LNCaP clone FGC (cell line): ENCODE data around the gene TBC1D16.
A peak's percentile ranks its signal among the peaks of the same experiment; 100 is the strongest.

Source experiments
- DNase-seq: peaks from one replicate; pipeline ENCODE4 v3.0.0-alpha.2; 2011; ENCODE audit warnings: low read depth
- H3K4me3 ChIP-seq: 2 replicates; pipeline ENCODE4 v1.5.1; 2011; ENCODE audit warnings: mild to moderate bottlenecking, low read depth, low read length, control low read depth
- CTCF ChIP-seq: IDR thresholded peaks from 2 replicates; pipeline ENCODE4 v1.5.1; 2012; ENCODE audit warnings: mild to moderate bottlenecking; ENCODE audit not compliant: control insufficient read depth, insufficient read depth; ENCODE audit errors: extremely low read depth

Gene TBC1D16

GRCh38 chr17:80035687-80035936 lies at the start of gene TBC1D16:
Gene TBC1D16 (minus strand): TSS chr17:80035872. CDS start chr17:80013547, 22,325 bp downstream.
- TF ChIP-seq CTCF: no peak
- peak within 1 kb of the TSS; percentile 86 for H3K4me3 ChIP-seq
- DNase-seq: no peak

GRCh38 chr17:80084773-80085172 lies 49.1 kb upstream of the TBC1D16 start:
- TF ChIP-seq CTCF: no peak
- DNase-seq: no peak
- H3K4me3 ChIP-seq: no peak overlapping the region

- no peak overlapping the region for H3K4me3 ChIP-seq
- no peak for DNase-seq
- no peak for TF ChIP-seq CTCF
These were observed 47.5 kb upstream of the TBC1D16 start for GRCh38 chr17:80083136-80083661.

- H3K4me3 ChIP-seq: peak overlapping the region; percentile 5; the same call in 1 of the 2 replicates
- no peak for DNase-seq
- peak; percentile 78 for TF ChIP-seq CTCF
These were observed 46.9 kb upstream of the TBC1D16 start for GRCh38 chr17:80082403-80083135.

- no peak overlapping the region for H3K4me3 ChIP-seq
- no peak for TF ChIP-seq CTCF
- DNase-seq: no peak
These were observed 45.9 kb upstream of the TBC1D16 start for GRCh38 chr17:80081596-80081995.

GRCh38 chr17:80080081-80080480 lies 44.4 kb upstream of the TBC1D16 start:
- no peak for TF ChIP-seq CTCF
- H3K4me3 ChIP-seq: no peak overlapping the region
- DNase-seq: no peak

- no peak for DNase-seq
- no peak for TF ChIP-seq CTCF
- H3K4me3 ChIP-seq: no peak overlapping the region
These were observed 36.7 kb upstream of the TBC1D16 start for GRCh38 chr17:80072410-80072809.
